ENCODE measurements around the gene SCRN1.
A peak's percentile ranks its signal among the peaks of the same experiment; 100 is the strongest.

The SCRN1 gene

GRCh38 chr7:29890251-29890650 is 99.3 kb downstream of the SCRN1 start:
- H3K27ac ChIP-seq: no peak overlapping the region
- no peak for TF ChIP-seq CTCF (IDR thresholded peaks at IDR 0.05)
- TF ChIP-seq ZFX (IDR thresholded peaks at IDR 0.05; ENCODE audit: borderline replicate concordance): no peak

GRCh38 chr7:29889288-29889687 is 100.3 kb downstream of the SCRN1 start:
- TF ChIP-seq ZFX (IDR thresholded peaks at IDR 0.05; ENCODE audit: borderline replicate concordance) (no peak), CTCF (IDR thresholded peaks at IDR 0.05) (no peak)
- H3K27ac ChIP-seq: no peak overlapping the region

- TF ChIP-seq ZFX (IDR thresholded peaks at IDR 0.05; ENCODE audit: borderline replicate concordance) (no peak), CTCF (IDR thresholded peaks at IDR 0.05) (no peak)
- no peak overlapping the region for H3K27ac ChIP-seq
Observed at GRCh38 chr7:29888006-29888405, 101.6 kb downstream of the SCRN1 start.

- no peak for TF ChIP-seq ZFX (IDR thresholded peaks at IDR 0.05; ENCODE audit: borderline replicate concordance)
- no peak for TF ChIP-seq CTCF (IDR thresholded peaks at IDR 0.05)
- no peak overlapping the region for H3K27ac ChIP-seq
Observed at GRCh38 chr7:29886827-29887226, 102.8 kb downstream of the SCRN1 start.

GRCh38 chr7:29885626-29886025 is 104.0 kb downstream of the SCRN1 start:
- TF ChIP-seq ZFX (IDR thresholded peaks at IDR 0.05; ENCODE audit: borderline replicate concordance): no peak
- TF ChIP-seq CTCF (IDR thresholded peaks at IDR 0.05): no peak
- H3K27ac ChIP-seq: no peak overlapping the region; the same call in 1 of the 2 replicates

- peak overlapping the region; percentile 74 for H3K27ac ChIP-seq
- no peak for TF ChIP-seq ZFX (IDR thresholded peaks at IDR 0.05; ENCODE audit: borderline replicate concordance)
- peak; percentile 23; the same call in 1 of the 2 replicates for TF ChIP-seq CTCF (IDR thresholded peaks at IDR 0.05)
Observed at GRCh38 chr7:29884399-29885272, 105.0 kb downstream of the SCRN1 start.
